ENCODE results near the gene SEC61A1. TPM values are rescaled to one million over a fixed set of nuclear protein-coding genes. Genes with fewer than 3 reads are reported as not detected.

SEC61A1 gene
- total RNA-seq, 2 donors from 2014 or later, result 152 to 174 TPM

DNA sequence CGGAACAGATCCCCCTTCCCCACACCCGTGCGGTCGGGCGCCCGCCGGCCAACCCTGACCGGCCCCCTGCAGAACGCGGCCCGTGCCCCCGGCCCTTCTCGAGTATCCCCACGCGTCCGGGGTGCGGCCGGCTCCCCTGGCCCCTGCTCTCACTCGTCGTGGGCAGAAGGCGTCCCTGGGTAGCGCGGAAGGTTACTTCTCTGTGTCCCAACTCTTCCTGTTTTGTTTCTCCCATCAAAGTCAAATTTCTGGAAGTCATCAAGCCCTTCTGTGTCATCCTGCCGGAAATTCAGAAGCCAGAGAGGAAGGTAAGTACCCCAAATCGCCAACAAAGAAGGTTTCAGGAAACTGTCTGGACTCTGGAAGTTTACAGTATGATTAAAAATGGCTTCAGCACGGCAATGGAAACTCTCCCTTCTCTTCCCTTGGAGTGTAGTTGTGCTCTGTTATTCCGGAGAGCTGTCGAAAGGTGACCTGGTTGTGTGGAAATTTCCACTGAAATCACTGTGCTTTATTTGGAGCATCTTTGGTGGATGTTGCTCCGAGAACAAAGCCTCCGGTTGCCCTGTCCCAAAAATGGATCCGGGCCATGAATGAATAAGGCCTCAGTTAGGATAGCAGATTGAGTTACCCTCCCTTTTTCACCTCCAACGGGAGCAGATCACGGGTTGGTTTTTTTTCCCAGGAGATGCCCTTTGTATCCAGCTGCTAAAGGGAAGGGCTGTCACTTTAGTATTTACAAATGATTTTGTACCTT lies 536 bp downstream of the SEC61A1 start:
- H3K4me3 Mint-ChIP-seq, result peak overlapping the region; percentile 87
- Histone ChIP-seq H3K27ac (ENCODE audit: low read depth, low read length) (peak overlapping the region; percentile 67), H3K4me1 (ENCODE audit: control insufficient read depth, insufficient read depth, low read length) (no peaks in the 10 kb centered on the region), H3K9me3 (ENCODE audit: control insufficient read depth, low read length) (no peaks in the 10 kb centered on the region), H3K4me3 (ENCODE audit: low read length) (peak overlapping the region; percentile 99), H3K9ac (ENCODE audit: extremely low read depth, low read length, poor library complexity, severe bottlenecking) (peak overlapping the region; percentile 97), H3K36me3 (ENCODE audit: control insufficient read depth, insufficient read depth, low read length) (peaks cover 43% of the 10 kb centered on the region), H3K27me3 (ENCODE audit: control insufficient read depth, insufficient read depth, low read length, poor library complexity, severe bottlenecking) (peaks cover 15% of the 10 kb centered on the region)
- H3K9me3 Mint-ChIP-seq, result no peaks in the 10 kb centered on the region
- peak overlapping the region; percentile 92 for H3K27ac Mint-ChIP-seq
- TF ChIP-seq, protein P1, sequence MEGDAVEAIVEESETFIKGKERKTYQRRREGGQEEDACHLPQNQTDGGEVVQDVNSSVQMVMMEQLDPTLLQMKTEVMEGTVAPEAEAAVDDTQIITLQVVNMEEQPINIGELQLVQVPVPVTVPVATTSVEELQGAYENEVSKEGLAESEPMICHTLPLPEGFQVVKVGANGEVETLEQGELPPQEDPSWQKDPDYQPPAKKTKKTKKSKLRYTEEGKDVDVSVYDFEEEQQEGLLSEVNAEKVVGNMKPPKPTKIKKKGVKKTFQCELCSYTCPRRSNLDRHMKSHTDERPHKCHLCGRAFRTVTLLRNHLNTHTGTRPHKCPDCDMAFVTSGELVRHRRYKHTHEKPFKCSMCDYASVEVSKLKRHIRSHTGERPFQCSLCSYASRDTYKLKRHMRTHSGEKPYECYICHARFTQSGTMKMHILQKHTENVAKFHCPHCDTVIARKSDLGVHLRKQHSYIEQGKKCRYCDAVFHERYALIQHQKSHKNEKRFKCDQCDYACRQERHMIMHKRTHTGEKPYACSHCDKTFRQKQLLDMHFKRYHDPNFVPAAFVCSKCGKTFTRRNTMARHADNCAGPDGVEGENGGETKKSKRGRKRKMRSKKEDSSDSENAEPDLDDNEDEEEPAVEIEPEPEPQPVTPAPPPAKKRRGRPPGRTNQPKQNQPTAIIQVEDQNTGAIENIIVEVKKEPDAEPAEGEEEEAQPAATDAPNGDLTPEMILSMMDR (conservative IDR thresholded peaks at IDR 0.05), result no peak
- H3K4me1 Mint-ChIP-seq, result peaks cover 33% of the 10 kb centered on the region
- WGBS, 2 experiments (ENCODE audit: insufficient coverage in 1 of 2, insufficient read length in 1 of 2), result 4 to 8% methylated on average over 21 to 33 of the region's 33 CpGs
- H3K27me3 Mint-ChIP-seq (ENCODE audit: insufficient read depth), result peaks cover 4% of the 10 kb centered on the region
- DNase-seq, result no peak
- H3K36me3 Mint-ChIP-seq (ENCODE audit: low read depth), result peaks cover 36% of the 10 kb centered on the region

DNA sequence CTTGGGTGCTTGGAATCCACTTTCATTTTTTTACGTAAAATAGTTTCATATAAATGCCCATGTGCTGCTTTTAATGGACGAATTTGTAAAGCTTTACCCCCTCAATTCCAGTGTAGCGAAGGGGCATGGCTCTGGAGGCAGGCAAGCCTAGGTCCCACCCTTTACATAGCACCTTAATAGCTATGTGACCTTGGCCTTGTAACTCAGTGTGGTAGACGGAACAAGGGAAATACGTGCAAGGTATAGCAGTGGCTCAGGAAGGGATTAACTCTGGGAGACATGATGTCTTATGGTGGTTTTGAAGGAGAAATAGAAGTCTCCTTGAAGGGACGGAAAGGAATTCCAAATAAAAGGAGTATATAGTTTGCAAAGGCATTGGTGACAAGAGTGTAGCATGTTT lies 1.4 kb downstream of the SEC61A1 start:
- Histone ChIP-seq H3K27me3 (ENCODE audit: control insufficient read depth, insufficient read depth, low read length, poor library complexity, severe bottlenecking) (peaks cover 7% of the 10 kb centered on the region), H3K9me3 (ENCODE audit: control insufficient read depth, low read length) (no peaks in the 10 kb centered on the region), H3K9ac (ENCODE audit: extremely low read depth, low read length, poor library complexity, severe bottlenecking) (peak overlapping the region; percentile 97), H3K4me1 (ENCODE audit: control insufficient read depth, insufficient read depth, low read length) (no peaks in the 10 kb centered on the region), H3K27ac (ENCODE audit: low read depth, low read length) (no peak overlapping the region), H3K36me3 (ENCODE audit: control insufficient read depth, insufficient read depth, low read length) (peaks cover 51% of the 10 kb centered on the region), H3K4me3 (ENCODE audit: low read length) (peak overlapping the region; percentile 99)
- Mint-ChIP-seq H3K36me3 (ENCODE audit: low read depth) (peaks cover 40% of the 10 kb centered on the region), H3K4me3 (peak overlapping the region; percentile 87), H3K27ac (no peak overlapping the region), H3K4me1 (peaks cover 33% of the 10 kb centered on the region), H3K27me3 (ENCODE audit: insufficient read depth) (peaks cover 2% of the 10 kb centered on the region), H3K9me3 (no peaks in the 10 kb centered on the region)
- DNase-seq, result no peak
- 73 to 100% methylated on average over 4 to 6 of the region's 6 CpGs for WGBS, 2 experiments (ENCODE audit: insufficient coverage in 1 of 2, insufficient read length in 1 of 2)
- TF ChIP-seq, protein P1 (conservative IDR thresholded peaks at IDR 0.05), result no peak

DNA sequence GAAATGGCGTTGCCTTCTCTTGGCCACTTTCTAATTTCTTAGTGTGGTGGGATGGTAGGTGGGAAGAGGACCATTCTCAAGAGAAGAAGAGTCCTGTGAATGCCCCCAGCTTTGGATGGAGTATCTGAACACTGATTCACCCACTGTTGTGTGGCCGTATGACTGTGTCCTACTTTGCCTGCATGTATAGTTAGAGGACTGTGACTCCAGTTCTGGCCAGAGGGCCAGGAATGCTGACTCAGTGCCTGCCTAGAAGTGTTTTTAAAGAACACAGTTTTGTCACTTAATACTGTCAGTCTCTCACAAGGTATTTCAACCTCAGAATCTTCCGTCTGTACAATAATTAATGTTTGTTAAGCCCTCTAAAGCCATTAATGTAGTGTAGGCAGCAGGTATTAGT lies 2.1 kb downstream of the SEC61A1 start:
- H3K4me3 ChIP-seq (ENCODE audit: low read length), result peak overlapping the region; percentile 99
- TF ChIP-seq, protein P1 (conservative IDR thresholded peaks at IDR 0.05), result no peak
- DNase-seq, result no peak
- no peak overlapping the region for H3K27ac ChIP-seq (ENCODE audit: low read depth, low read length)
- peaks cover 57% of the 10 kb centered on the region for H3K36me3 ChIP-seq (ENCODE audit: control insufficient read depth, insufficient read depth, low read length)
- H3K9me3 Mint-ChIP-seq, result no peaks in the 10 kb centered on the region
- H3K4me1 Mint-ChIP-seq, result peaks cover 33% of the 10 kb centered on the region
- H3K9me3 ChIP-seq (ENCODE audit: control insufficient read depth, low read length), result no peaks in the 10 kb centered on the region
- peak overlapping the region; percentile 87 for H3K4me3 Mint-ChIP-seq
- H3K27me3 ChIP-seq (ENCODE audit: control insufficient read depth, insufficient read depth, low read length, poor library complexity, severe bottlenecking), result no peaks in the 10 kb centered on the region
- 94 to 100% methylated on average over 1 to 3 of the region's 3 CpGs for WGBS, 2 experiments (ENCODE audit: insufficient coverage in 1 of 2, insufficient read length in 1 of 2)
- no peak overlapping the region for H3K9ac ChIP-seq (ENCODE audit: extremely low read depth, low read length, poor library complexity, severe bottlenecking)
- no peaks in the 10 kb centered on the region for H3K4me1 ChIP-seq (ENCODE audit: control insufficient read depth, insufficient read depth, low read length)
- peak overlapping the region; percentile 52 for H3K27ac Mint-ChIP-seq
- H3K36me3 Mint-ChIP-seq (ENCODE audit: low read depth), result peaks cover 46% of the 10 kb centered on the region
- H3K27me3 Mint-ChIP-seq (ENCODE audit: insufficient read depth), result no peaks in the 10 kb centered on the region
